HG02763 (cell line): ENCODE data around the gene TBRG1.

ENCODE experiments used
- ATAC-seq: cut with Tn5 transposase; IDR thresholded peaks from one replicate; pipeline ENCODE4 v1.9.1; 2021; ENCODE audit warnings: mild to moderate bottlenecking, moderate library complexity; ENCODE audit not compliant: unreplicated experiment

TBRG1 gene

DNA sequence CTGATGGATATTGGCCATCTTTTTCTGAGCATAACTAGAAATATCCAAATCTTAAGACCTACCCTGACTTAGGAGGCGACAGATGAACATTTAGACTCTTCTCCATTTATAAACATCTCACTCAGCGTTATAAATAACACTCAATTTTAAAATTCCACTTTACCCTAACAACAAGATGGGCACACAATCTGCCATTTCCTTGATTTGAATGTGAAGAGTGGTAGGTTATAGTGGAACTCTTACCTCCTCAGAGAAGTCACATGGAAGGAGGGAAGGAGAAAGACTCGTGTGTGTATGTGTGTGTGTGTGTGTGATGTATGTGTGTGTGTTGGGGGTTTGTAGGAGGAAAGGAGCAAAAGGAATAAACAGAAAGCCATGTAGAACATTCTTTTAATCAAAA, 35.8 kb downstream of the TBRG1 start:
- ATAC-seq, result no peak

GRCh38 chr11:124658986-124659385, 36.3 kb downstream of the TBRG1 start:
- no peak for ATAC-seq

DNA sequence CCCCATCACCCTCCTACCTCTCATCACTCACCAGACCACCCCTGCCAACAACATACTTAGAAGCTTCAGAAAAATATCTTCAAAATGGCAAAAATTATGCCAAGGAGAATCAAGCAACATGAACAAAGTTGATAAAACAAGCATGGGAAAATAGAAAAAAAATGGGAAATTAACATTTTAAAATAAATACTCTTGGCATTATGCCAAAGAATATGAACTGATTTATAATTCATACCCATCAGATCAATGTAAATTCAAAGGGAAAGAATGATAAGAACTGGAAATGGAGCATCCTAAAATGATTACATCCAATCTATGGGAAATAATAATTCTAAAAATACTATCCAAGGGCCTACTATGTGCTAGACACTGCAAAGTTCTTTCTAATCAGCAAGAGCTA, 38.9 kb downstream of the TBRG1 start:
- ATAC-seq, result no peak

GRCh38 chr11:124662106-124662505, 39.4 kb downstream of the TBRG1 start:
- ATAC-seq, result no peak

GRCh38 chr11:124663861-124664260, 41.2 kb downstream of the TBRG1 start:
- no peak for ATAC-seq

GRCh38 chr11:124667601-124668000, 44.9 kb downstream of the TBRG1 start:
- no peak for ATAC-seq

GRCh38 chr11:124669193-124669592, 46.5 kb downstream of the TBRG1 start:
- no peak for ATAC-seq

- no peak for ATAC-seq
These were observed 48.1 kb downstream of the TBRG1 start for GRCh38 chr11:124670732-124671131.

GRCh38 chr11:124672536-124673215, 50.0 kb downstream of the TBRG1 start:
- ATAC-seq, result no peak

GRCh38 chr11:124673333-124674167, 50.9 kb downstream of the TBRG1 start, which contains the start of the genes SIAE and SPA17:
Gene SIAE (minus strand): TSS chr11:124673739. CDS start chr11:124673708, 31 bp downstream.
Gene SPA17 (plus strand): TSS chr11:124673904. CDS start chr11:124675265, 1,361 bp downstream.
- ATAC-seq, result peak; percentile 90

- ATAC-seq, result no peak
These were observed 51.5 kb downstream of the TBRG1 start for GRCh38 chr11:124674168-124674517.

- no peak for ATAC-seq
These were observed 51.9 kb downstream of the TBRG1 start for GRCh38 chr11:124674571-124674970.

DNA sequence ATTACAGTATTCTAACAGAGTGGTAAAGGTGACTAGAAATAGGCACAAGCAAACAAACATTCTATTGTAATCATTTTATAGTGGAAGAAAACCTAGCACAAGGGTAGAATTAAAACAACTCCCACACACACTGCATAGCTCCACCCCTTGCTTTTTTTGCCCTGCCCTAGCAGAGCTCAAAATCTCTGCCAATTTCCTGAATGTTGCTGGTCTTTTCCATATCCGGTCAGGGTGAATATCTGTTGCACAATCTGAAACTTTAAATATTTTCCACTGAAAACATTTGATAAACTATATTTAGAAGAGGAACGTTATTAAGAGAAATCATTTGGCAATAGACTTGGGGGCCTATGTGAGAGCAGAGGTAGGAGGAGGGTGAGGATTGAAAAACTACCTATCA, 53.7 kb downstream of the TBRG1 start:
- ATAC-seq, result no peak

DNA sequence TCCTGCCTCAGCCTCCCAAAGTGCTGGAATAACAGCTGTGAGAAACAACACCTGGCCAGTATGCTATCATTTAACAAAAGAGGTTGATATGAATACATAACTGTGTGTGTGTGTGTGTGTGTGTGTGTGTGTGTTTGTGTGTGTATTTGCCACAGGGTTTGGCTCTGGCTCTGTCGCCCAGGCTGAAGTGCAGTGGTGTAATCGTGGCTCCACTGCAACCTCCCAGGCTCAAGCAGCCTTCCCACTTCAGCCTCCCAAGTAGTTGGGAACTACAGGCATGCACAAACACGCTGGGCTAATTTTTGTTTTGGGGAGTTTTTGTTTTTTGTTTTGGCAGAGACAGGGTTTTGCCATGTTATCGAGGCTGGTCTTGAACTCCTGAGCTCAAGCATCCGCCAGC, 55.8 kb downstream of the TBRG1 start:
- no peak for ATAC-seq

- ATAC-seq, result no peak
These were observed 58.8 kb downstream of the TBRG1 start for GRCh38 chr11:124681421-124681820.

GRCh38 chr11:124682443-124682842, 59.8 kb downstream of the TBRG1 start:
- ATAC-seq, result no peak
